HCT116 (cell line): Measurements from ENCODE around the gene FBXO21. TPM values are rescaled to one million over a fixed set of nuclear protein-coding genes. Genes with fewer than 3 reads are reported as not detected.

Experiments used
- ATAC-seq: fragments of 200-7000 bp; cut with Tn5 transposase; 2 replicates; pipeline ENCODE4 v1.9.1; 2020; ENCODE audit warnings: mild to moderate bottlenecking, moderate library complexity
- BruUV-seq: library from RNA; stranded (reverse); fragments of 400-500 nt; replicated peaks from 2 replicates; lab custom pipeline; 2021; lab: Mats Ljungman, UMichigan
- CTCF ChIA-PET: fragments of 300-600 bp; sonication (Branson Sonifier 250); formaldehyde crosslinking; loops from one replicate; lab custom pipeline; 2021; ENCODE audit warnings: antibody characterized with exemption; lab: Charles Lee
- POLR2A ChIA-PET: fragments of 300-600, 350-600 bp; sonication (Branson Sonifier 250); formaldehyde crosslinking; loops from one replicate; lab custom pipeline; 2021; ENCODE audit warnings: antibody characterized with exemption; lab: Charles Lee
- RAD21 ChIA-PET, 2 experiments: fragments of 300-600 bp; sonication (Branson Sonifier 250); formaldehyde crosslinking; loops; one replicate each; lab custom pipeline; 2023; ENCODE audit warnings: low total read pairs in 2 of 2; ENCODE audit not compliant: uncharacterized antibody in 2 of 2, unreplicated experiment in 2 of 2, low non-redundant PET in 1 of 2; lab: Charles Lee
- DNase-seq: peaks from one replicate; pipeline ENCODE4 v3.0.0-alpha.2; 2010; ENCODE audit warnings: low read depth, low spot score
- H2AFZ ChIP-seq: fragments of 200-600 bp; shearing (Covaris generic), sonication (generic); 2 replicates; pipeline ENCODE4 v1.6.1; 2017; ENCODE audit warnings: low read depth, mixed run types, mixed read lengths, antibody characterized with exemption, low read length; ENCODE audit not compliant: poor library complexity, severe bottlenecking
- H3K27ac ChIP-seq: 2 replicates; pipeline ENCODE4 v1.5.1; 2012; ENCODE audit warnings: low read depth, low read length
- H3K27me3 ChIP-seq: fragments of 200-600 bp; sonication (generic); 2 replicates; pipeline ENCODE4 v1.6.1; 2016; ENCODE audit warnings: mixed run types, low read length, mixed read lengths; ENCODE audit not compliant: insufficient read depth
- H3K36me3 ChIP-seq, 2 experiments: fragments of 200-500 bp in 1 of 2; fragments of 200-600 bp in 1 of 2; sonication (Bioruptor generic) in 1 of 2; sonication (generic) in 1 of 2; 2 replicates each; pipeline versions ENCODE4 v1.5.1 to v1.6.1; 2014 to 2016; ENCODE audit warnings: low read length in 2 of 2, inconsistent platforms in 1 of 2, mixed read lengths in 1 of 2, mixed run types in 1 of 2; ENCODE audit not compliant: insufficient read depth in 2 of 2, control insufficient read depth in 1 of 2
- H3K4me1 ChIP-seq, 2 experiments: fragments of 200-600 bp in 1 of 2; sonication (generic) in 1 of 2; 2 replicates each; pipeline versions ENCODE4 v1.5.1 to v1.6.1; 2012 to 2017; ENCODE audit warnings: low read length in 2 of 2, inconsistent platforms in 1 of 2, mild to moderate bottlenecking in 1 of 2, mixed read lengths in 1 of 2, mixed run types in 1 of 2, moderate library complexity in 1 of 2; ENCODE audit not compliant: insufficient read depth in 2 of 2, control insufficient read depth in 1 of 2
- H3K4me2 ChIP-seq: fragments of 200-600 bp; sonication (generic); 2 replicates; pipeline ENCODE4 v1.6.1; 2017; ENCODE audit warnings: mixed run types, low read length, mixed read lengths
- H3K4me3 ChIP-seq, 2 experiments: fragments of 200-600 bp in 1 of 2; sonication (generic) in 1 of 2; replicated peaks in 1 of 2; 2 replicates each; pipeline ENCODE4 v1.5.1; 2011 to 2016; ENCODE audit warnings: low read length in 2 of 2, control low read depth in 1 of 2, low read depth in 1 of 2, mild to moderate bottlenecking in 1 of 2, mixed read lengths in 1 of 2, mixed run types in 1 of 2
- H3K79me2 ChIP-seq: fragments of 200-600 bp; sonication (generic); 2 replicates; pipeline ENCODE4 v1.6.1; 2017; ENCODE audit warnings: mild to moderate bottlenecking, mixed run types, low read length, moderate library complexity, mixed read lengths; ENCODE audit not compliant: insufficient read depth
- H3K9ac ChIP-seq: fragments of 200-600 bp; sonication (generic); 2 replicates; pipeline ENCODE4 v1.6.1; 2016; ENCODE audit warnings: low read length, mixed read lengths
- H3K9me2 ChIP-seq: fragments of 200-600 bp; sonication (generic), shearing (Covaris generic); 2 replicates; pipeline ENCODE4 v1.6.1; 2017; ENCODE audit warnings: mixed run types, mild to moderate bottlenecking, moderate library complexity; ENCODE audit not compliant: insufficient read depth
- H3K9me3 ChIP-seq, 2 experiments: fragments of 200-500 bp in 1 of 2; fragments of 200-600 bp in 1 of 2; sonication (Bioruptor generic) in 1 of 2; sonication (generic) in 1 of 2; 2 replicates each; pipeline ENCODE4 v1.6.1; 2014 to 2017; ENCODE audit warnings: low read length in 2 of 2, mixed read lengths in 2 of 2, inconsistent platforms in 1 of 2, low read depth in 1 of 2, mild to moderate bottlenecking in 1 of 2, mixed run types in 1 of 2, moderate library complexity in 1 of 2; ENCODE audit not compliant: control insufficient read depth in 1 of 2, insufficient read depth in 1 of 2
- H4K20me1 ChIP-seq: fragments of 200-600 bp; sonication (generic), shearing (Covaris generic); 2 replicates; pipeline ENCODE4 v1.6.1; 2017; ENCODE audit warnings: mixed run types, mild to moderate bottlenecking, moderate library complexity; ENCODE audit not compliant: insufficient read depth
- CEBPB ChIP-seq: IDR thresholded peaks from 2 replicates; pipeline ENCODE4 v1.6.1; 2012; ENCODE audit warnings: low read depth
- EGR1 ChIP-seq: IDR thresholded peaks from 2 replicates; pipeline ENCODE4 v1.6.1; 2012; ENCODE audit warnings: low read depth
- ELF1 ChIP-seq: IDR thresholded peaks from 2 replicates; pipeline ENCODE4 v1.6.1; 2012; ENCODE audit warnings: low read depth, borderline replicate concordance
- EZH2 ChIP-seq: fragments of 200-600 bp; sonication (generic); IDR thresholded peaks from 2 replicates; pipeline ENCODE4 v1.6.1; 2017; ENCODE audit warnings: antibody characterized with exemption, mixed run types
- EZH2phosphoT487 ChIP-seq: fragments of 200-600 bp; IDR thresholded peaks from 2 replicates; pipeline ENCODE4 v1.6.1; 2018; ENCODE audit warnings: antibody characterized with exemption, borderline replicate concordance
- FOSL1 ChIP-seq: IDR thresholded peaks from 2 replicates; pipeline ENCODE4 v1.6.1; 2012; ENCODE audit warnings: low read depth
- MAX ChIP-seq: IDR thresholded peaks from 2 replicates; pipeline ENCODE4 v1.6.1; 2012
- SIN3A ChIP-seq: IDR thresholded peaks from 2 replicates; pipeline ENCODE4 v1.6.1; 2012; ENCODE audit warnings: low read depth
- YY1 ChIP-seq: IDR thresholded peaks from 2 replicates; pipeline ENCODE4 v1.6.1; 2011; ENCODE audit warnings: low read length, low read depth, moderate library complexity, mild to moderate bottlenecking; ENCODE audit not compliant: insufficient replicate concordance; ENCODE audit errors: extremely low read depth
- ZBTB33 ChIP-seq: IDR thresholded peaks from 2 replicates; pipeline ENCODE4 v1.6.1; 2011; ENCODE audit warnings: mild to moderate bottlenecking, low read length, moderate library complexity; ENCODE audit not compliant: insufficient replicate concordance; ENCODE audit errors: extremely low read depth
- ZFX ChIP-seq: fragments of 450-650 bp; IDR thresholded peaks from 2 replicates; pipeline ENCODE4 v1.6.1; 2017
- ZNF274 ChIP-seq: fragments of 200-500 bp; sonication (Bioruptor generic); IDR thresholded peaks from 2 replicates; pipeline ENCODE4 v1.6.1; 2014; ENCODE audit warnings: mild to moderate bottlenecking, low read depth, low read length, inconsistent platforms
- intact Hi-C: fragments of 100-400 bp; cut with micrococcal nuclease; formaldehyde crosslinking; loops from 2 replicates; pipeline ENCODE4 v1.10.0; 2022
- total RNA-seq: library from RNA; stranded (reverse); gene quantifications from one replicate; pipeline ENCODE4 v1.2.1, GENCODE V29; 2021; ENCODE audit not compliant: unreplicated experiment

Gene FBXO21
- total RNA-seq, 1 experiment from 2014 or later, result 45.5 TPM

GRCh38 chr12:117145597-117146154, 44.6 kb downstream of the FBXO21 start:
- H3K4me2 ChIP-seq, result no peak overlapping the region
- H3K27me3 ChIP-seq, result no peaks in the 10 kb centered on the region
- H3K9me3 ChIP-seq, result no peaks in the 10 kb centered on the region
- H3K27ac ChIP-seq, result no peak overlapping the region
- intact Hi-C loops, result no loop called here
- ATAC-seq (no peak), DNase-seq (no peak)
- CTCF ChIA-PET, result no interaction called here
- RAD21 ChIA-PET, result no interaction called here
- no TSS peak for BruUV-seq
- H3K9me2 ChIP-seq, result no peaks in the 10 kb centered on the region
- POLR2A ChIA-PET, result no interaction called here
- H2AFZ ChIP-seq, result no peak overlapping the region
- H3K4me1 ChIP-seq, result no peaks in the 10 kb centered on the region; a peak in 1 of 4 replicates
- no peak overlapping the region for H3K9ac ChIP-seq
- no peak overlapping the region for H3K4me3 ChIP-seq
- H3K36me3 ChIP-seq, result peaks cover 12 to 23% of the 10 kb centered on the region in 2 experiments; a peak in 3 of 4 replicates
- no peaks in the 10 kb centered on the region for H4K20me1 ChIP-seq
- no peak for TF ChIP-seq EZH2
- no peaks in the 10 kb centered on the region for H3K79me2 ChIP-seq

GRCh38 chr12:117144599-117144998, 45.7 kb downstream of the FBXO21 start:
- intact Hi-C loops, result no loop called here
- POLR2A ChIA-PET, result no interaction called here
- H3K79me2 ChIP-seq, result no peaks in the 10 kb centered on the region
- RAD21 ChIA-PET, result no interaction called here
- BruUV-seq, result no TSS peak
- H3K36me3 ChIP-seq, result peaks cover 8 to 13% of the 10 kb centered on the region in 2 experiments; a peak in 3 of 4 replicates
- no peak for TF ChIP-seq EZH2phosphoT487
- TF ChIP-seq ELF1, result no peak
- no peak for TF ChIP-seq FOSL1
- no peak for TF ChIP-seq MAX
- no peak for TF ChIP-seq EGR1
- no peak for TF ChIP-seq YY1
- no peak for TF ChIP-seq CEBPB
- no peak for TF ChIP-seq ZBTB33
- TF ChIP-seq EZH2, result no peak
- TF ChIP-seq ZNF274, result no peak
- no peak for TF ChIP-seq ZFX
- TF ChIP-seq SIN3A, result no peak
- H3K27me3 ChIP-seq, result no peaks in the 10 kb centered on the region
- CTCF ChIA-PET, result no interaction called here
- no peak overlapping the region for H3K9ac ChIP-seq
- no peak for ATAC-seq
- H3K27ac ChIP-seq, result no peak overlapping the region
- H3K9me2 ChIP-seq, result no peaks in the 10 kb centered on the region
- no peaks in the 10 kb centered on the region; a peak in 1 of 4 replicates for H3K4me1 ChIP-seq
- no peak for DNase-seq
- H4K20me1 ChIP-seq, result no peaks in the 10 kb centered on the region
- H3K9me3 ChIP-seq, result no peaks in the 10 kb centered on the region
- H2AFZ ChIP-seq, result no peak overlapping the region
- H3K4me2 ChIP-seq, result no peak overlapping the region
- no peak overlapping the region for H3K4me3 ChIP-seq
